NOMO-1 treated with dmso at 0.1 percent for 144 hours (cell line): Measurements from ENCODE around the gene SIGLEC6.
A peak's percentile ranks its signal among the peaks of the same experiment; 100 is the strongest.

Source experiments
- DNase-seq: peaks from one replicate; lab custom pipeline; 2025; ENCODE audit not compliant: unreplicated experiment; lab: John Stamatoyannopoulos, UW

SIGLEC6 gene

GRCh38 chr19:51478381-51479234, 52.9 kb downstream of the SIGLEC6 start, which contains the start of gene CEACAM18:
TSS of gene CEACAM18 (plus strand) at chr19:51478539.
- DNase-seq: no peak

- DNase-seq: no peak
These were observed 54.1 kb downstream of the SIGLEC6 start for GRCh38 chr19:51477344-51477743.

GRCh38 chr19:51476164-51476563, 55.3 kb downstream of the SIGLEC6 start:
- no peak for DNase-seq

GRCh38 chr19:51473009-51473707, 58.3 kb downstream of the SIGLEC6 start:
- DNase-seq: peak; percentile 43

- no peak for DNase-seq
These were observed 58.9 kb downstream of the SIGLEC6 start for GRCh38 chr19:51472607-51473006.

GRCh38 chr19:51471527-51471926, 59.9 kb downstream of the SIGLEC6 start:
- DNase-seq: no peak

GRCh38 chr19:51470966-51471365, 60.5 kb downstream of the SIGLEC6 start:
- DNase-seq: no peak

GRCh38 chr19:51469629-51470028, 61.8 kb downstream of the SIGLEC6 start:
- no peak for DNase-seq

- no peak for DNase-seq
These were observed 62.3 kb downstream of the SIGLEC6 start for GRCh38 chr19:51469162-51469561.

GRCh38 chr19:51468545-51468920, 62.9 kb downstream of the SIGLEC6 start:
- DNase-seq: no peak

GRCh38 chr19:51467864-51468544, 63.5 kb downstream of the SIGLEC6 start:
- DNase-seq: no peak
